Naive thymus-derived CD8-positive, alpha-beta T cell (primary cell): ENCODE results near the gene ARFRP1. TPM values are rescaled to one million over a fixed set of nuclear protein-coding genes. Genes with fewer than 3 reads are reported as not detected.

Experiments used
- ATAC-seq, 2 donors: fragments of 150-1000 bp; cut with Tn5 transposase in 1 of 2; sonication (Bioruptor Pico), chemical (Tn5 transposase) in 1 of 2; 1 replicate in 1 of 2; 2 replicates in 1 of 2; pipeline ENCODE4 v1.10.0; 2021; ENCODE audit warnings: mild to moderate bottlenecking in 2 of 2, moderate library complexity in 2 of 2
- POLR2A ChIA-PET: fragments of 350-600 bp; sonication (Branson Sonifier 250); formaldehyde crosslinking; loops from one replicate; lab custom pipeline; 2021; ENCODE audit warnings: antibody characterized with exemption; lab: Charles Lee
- DNase-seq, 10 donors: peaks; one replicate each; pipeline versions ENCODE4 v3.0.0 to v3.0.0-alpha.2; 2020 to 2022
- H3K27ac Mint-ChIP-seq, 10 donors: one replicate each; pipeline ENCODE4 v1.8.0; 2020 to 2022; ENCODE audit warnings: mild to moderate bottlenecking in 10 of 10, mixed read lengths in 10 of 10, moderate library complexity in 4 of 10, inconsistent platforms in 1 of 10
- H3K27me3 Mint-ChIP-seq, 5 donors: one replicate each; pipeline ENCODE4 v1.8.0; 2021 to 2022; ENCODE audit warnings: mixed read lengths in 5 of 5
- H3K36me3 Mint-ChIP-seq, 3 donors: one replicate each; pipeline ENCODE4 v1.8.0; 2020 to 2022; ENCODE audit warnings: mixed read lengths in 3 of 3, mild to moderate bottlenecking in 2 of 3, inconsistent platforms in 1 of 3
- H3K4me1 Mint-ChIP-seq, 4 donors: one replicate each; pipeline ENCODE4 v1.8.0; 2021 to 2022; ENCODE audit warnings: mixed read lengths in 4 of 4
- H3K4me3 Mint-ChIP-seq, 10 donors: one replicate each; pipeline ENCODE4 v1.8.0; 2020 to 2022; ENCODE audit warnings: mild to moderate bottlenecking in 10 of 10, mixed read lengths in 10 of 10, moderate library complexity in 6 of 10, inconsistent platforms in 1 of 10
- H3K9me3 Mint-ChIP-seq, 9 donors: one replicate each; pipeline ENCODE4 v1.8.0; 2020 to 2022; ENCODE audit warnings: mixed read lengths in 9 of 9, mild to moderate bottlenecking in 3 of 9, inconsistent platforms in 1 of 9, moderate library complexity in 1 of 9
- polyA plus RNA-seq, 3 donors: library from polyadenylated mRNA; unstranded; fragments of 300-500 nt; fragmentation: Illumina TruSeq; gene quantifications; one replicate each; pipeline ENCODE4 v1.2.3, GENCODE V29; 2021
- total RNA-seq, 8 experiments: library from RNA in 2 of 8; stranded (reverse) in 2 of 8; gene quantifications; one replicate each; pipeline ENCODE4 v1.2.3 and lab custom pipeline; 2021 to 2026

The ARFRP1 gene
- total and polyA plus RNA-seq, 5 experiments from 2014 or later = 60.1 to 108 (median 92.1) TPM

- H3K27ac Mint-ChIP-seq = peak overlapping the region in 2 of 10 donors; percentile 28 to 66
- POLR2A ChIA-PET = interaction anchor here (0.5 to 10.0 kb wide), 8 partner anchors 9 to 382 kb away, joined by 3 to 137 read pairs (median 4); partner anchors contain the start of genes ARFRP1 and ZGPAT
- no peak for DNase-seq
- H3K9me3 Mint-ChIP-seq = no peaks in the 10 kb centered on the region
- H3K4me1 Mint-ChIP-seq = peaks cover 0 to 6% (median 3%) of the 10 kb centered on the region in 4 donors
- H3K27me3 Mint-ChIP-seq = no peaks in the 10 kb centered on the region
- H3K36me3 Mint-ChIP-seq = peaks cover 0 to 11% (median 0%) of the 10 kb centered on the region in 3 donors
- ATAC-seq = no peak
- H3K4me3 Mint-ChIP-seq = peak overlapping the region; percentile 7 to 81 (median 64)
These were observed 34.1 kb upstream of the ARFRP1 start for GRCh38 chr20:63741676-63742380.

- DNase-seq = no peak
- peaks cover 0 to 11% (median 0%) of the 10 kb centered on the region in 3 donors for H3K36me3 Mint-ChIP-seq
- peaks cover under 1 to 10% (median 6%) of the 10 kb centered on the region in 4 donors for H3K4me1 Mint-ChIP-seq
- POLR2A ChIA-PET = interaction anchor here (0.5 to 10.0 kb wide), 10 partner anchors 9 to 383 kb away, joined by 3 to 137 read pairs (median 4); partner anchors contain the start of genes ARFRP1, RTEL1 and ZGPAT
- no peak for ATAC-seq
- H3K4me3 Mint-ChIP-seq = peak overlapping the region in 9 of 10 donors; percentile 7 to 81 (median 65)
- H3K27me3 Mint-ChIP-seq = no peaks in the 10 kb centered on the region
- peak overlapping the region in 4 of 10 donors; percentile 17 to 74 (median 67) for H3K27ac Mint-ChIP-seq
- no peaks in the 10 kb centered on the region for H3K9me3 Mint-ChIP-seq
These were observed 33.5 kb upstream of the ARFRP1 start for GRCh38 chr20:63741354-63741675.

DNA sequence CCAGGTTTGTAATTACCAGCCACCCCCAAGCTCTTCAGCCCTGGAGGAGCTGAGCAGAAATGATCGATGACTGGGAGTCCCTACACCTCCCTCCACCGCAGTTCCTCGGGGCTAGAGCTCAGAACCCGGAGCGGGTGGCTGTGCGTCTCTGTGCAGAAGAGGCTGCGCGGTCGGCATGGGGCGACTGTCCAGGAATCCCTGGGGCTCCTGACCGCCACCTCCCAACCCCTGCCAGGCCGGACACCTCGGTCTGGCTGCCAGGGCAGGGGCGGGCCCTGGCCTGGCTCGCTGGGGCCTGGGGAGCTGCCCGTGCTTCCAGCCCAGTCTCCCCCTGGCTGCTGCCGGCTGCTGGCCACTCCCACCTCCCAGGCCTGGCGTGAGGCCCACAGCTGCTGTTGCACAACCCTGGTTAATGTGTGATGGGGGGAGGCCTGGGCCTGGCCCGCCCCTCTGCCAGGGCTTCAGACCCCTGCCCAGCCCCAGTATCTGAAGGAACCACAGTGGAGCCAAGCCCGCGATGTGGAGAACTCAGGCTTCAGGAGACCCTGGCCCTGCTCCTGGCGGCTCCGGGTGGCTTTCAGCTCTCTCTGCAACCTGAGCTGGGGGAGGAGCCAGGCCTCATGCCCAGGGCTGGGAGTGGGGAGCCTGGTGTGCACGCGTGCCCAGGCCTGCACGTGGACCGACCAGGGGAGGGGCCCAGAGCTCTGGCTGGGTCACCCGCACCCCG lies 33.0 kb upstream of the ARFRP1 start:
- Mint-ChIP-seq H3K4me1 (peaks cover 6 to 14% (median 11%) of the 10 kb centered on the region in 4 donors), H3K9me3 (no peaks in the 10 kb centered on the region), H3K4me3 (peak overlapping the region; percentile 36 to 85 (median 65)), H3K27ac (peak overlapping the region in 6 of 10 donors; percentile 17 to 68 (median 48)), H3K27me3 (no peaks in the 10 kb centered on the region), H3K36me3 (peaks cover 0 to 15% (median 0%) of the 10 kb centered on the region in 3 donors)
- peak in 6 of 10 donors; percentile 30 to 62 (median 48) for DNase-seq
- POLR2A ChIA-PET = interaction anchor here (0.5 to 10.0 kb wide), 16 partner anchors 10 to 946 kb away, joined by 3 to 137 read pairs (median 4); partner anchors contain the start of genes ARFRP1, GMEB2, RTEL1 and ZGPAT
- peak; percentile 7 to 19 for ATAC-seq

- no peaks in the 10 kb centered on the region for H3K9me3 Mint-ChIP-seq
- POLR2A ChIA-PET = interaction anchor here (0.6 to 10.0 kb wide), 10 partner anchors 9 to 946 kb away, joined by 3 to 137 read pairs (median 4); partner anchors contain the start of genes ARFRP1, GMEB2, RTEL1 and ZGPAT
- peak overlapping the region; percentile 36 to 85 (median 60) for H3K4me3 Mint-ChIP-seq
- H3K27me3 Mint-ChIP-seq = no peaks in the 10 kb centered on the region
- H3K4me1 Mint-ChIP-seq = peaks cover 12 to 19% (median 16%) of the 10 kb centered on the region in 4 donors
- H3K36me3 Mint-ChIP-seq = peaks cover 0 to 15% (median 0%) of the 10 kb centered on the region in 3 donors
- ATAC-seq = peak; percentile 3 to 4
- H3K27ac Mint-ChIP-seq = peak overlapping the region in 5 of 10 donors; percentile 27 to 67 (median 46)
- DNase-seq = peak; percentile 33 to 79 (median 60)
These were observed 32.4 kb upstream of the ARFRP1 start for GRCh38 chr20:63740070-63740626.

- ATAC-seq = peak; percentile 15 to 25
- Mint-ChIP-seq H3K36me3 (peaks cover 0 to 15% (median 0%) of the 10 kb centered on the region in 3 donors), H3K27me3 (no peaks in the 10 kb centered on the region), H3K4me3 (peak within 1 kb of the TSS; percentile 36 to 95 (median 66)), H3K9me3 (no peaks in the 10 kb centered on the region), H3K4me1 (peaks cover 12 to 21% (median 19%) of the 10 kb centered on the region in 4 donors), H3K27ac (peak within 1 kb of the TSS in 5 of 10 donors; percentile 27 to 67 (median 52))
- POLR2A ChIA-PET = interaction anchor here (0.6 to 10.0 kb wide), 15 partner anchors 11 to 323 kb away, joined by 3 to 162 read pairs (median 6); partner anchors contain the start of genes ARFRP1, GMEB2, STMN3 and TCEA2
- DNase-seq = peak; percentile 50 to 80 (median 68)
These were observed 31.6 kb upstream of the ARFRP1 start, which contains the start of gene SLC2A4RG for GRCh38 chr20:63739130-63740069. TSS of gene SLC2A4RG (plus strand) at chr20:63739776. CDS start at chr20:63739913, 137 bp downstream.

GRCh38 chr20:63738687-63739129 lies 30.9 kb upstream of the ARFRP1 start:
- H3K4me1 Mint-ChIP-seq = peaks cover 17 to 27% (median 25%) of the 10 kb centered on the region in 4 donors
- H3K4me3 Mint-ChIP-seq = peak overlapping the region in 9 of 10 donors; percentile 14 to 95 (median 66)
- DNase-seq (peak in 6 of 10 donors; percentile 26 to 53 (median 45)), ATAC-seq (no peak)
- no peaks in the 10 kb centered on the region for H3K9me3 Mint-ChIP-seq
- peaks cover 0 to 18% (median 0%) of the 10 kb centered on the region in 3 donors for H3K36me3 Mint-ChIP-seq
- POLR2A ChIA-PET = interaction anchor here (0.6 to 10.0 kb wide), 15 partner anchors 11 to 324 kb away, joined by 3 to 162 read pairs (median 6); partner anchors contain the start of genes ARFRP1, GMEB2, STMN3 and TCEA2
- H3K27me3 Mint-ChIP-seq = no peaks in the 10 kb centered on the region
- H3K27ac Mint-ChIP-seq = peak overlapping the region in 5 of 10 donors; percentile 27 to 67 (median 52)

DNA sequence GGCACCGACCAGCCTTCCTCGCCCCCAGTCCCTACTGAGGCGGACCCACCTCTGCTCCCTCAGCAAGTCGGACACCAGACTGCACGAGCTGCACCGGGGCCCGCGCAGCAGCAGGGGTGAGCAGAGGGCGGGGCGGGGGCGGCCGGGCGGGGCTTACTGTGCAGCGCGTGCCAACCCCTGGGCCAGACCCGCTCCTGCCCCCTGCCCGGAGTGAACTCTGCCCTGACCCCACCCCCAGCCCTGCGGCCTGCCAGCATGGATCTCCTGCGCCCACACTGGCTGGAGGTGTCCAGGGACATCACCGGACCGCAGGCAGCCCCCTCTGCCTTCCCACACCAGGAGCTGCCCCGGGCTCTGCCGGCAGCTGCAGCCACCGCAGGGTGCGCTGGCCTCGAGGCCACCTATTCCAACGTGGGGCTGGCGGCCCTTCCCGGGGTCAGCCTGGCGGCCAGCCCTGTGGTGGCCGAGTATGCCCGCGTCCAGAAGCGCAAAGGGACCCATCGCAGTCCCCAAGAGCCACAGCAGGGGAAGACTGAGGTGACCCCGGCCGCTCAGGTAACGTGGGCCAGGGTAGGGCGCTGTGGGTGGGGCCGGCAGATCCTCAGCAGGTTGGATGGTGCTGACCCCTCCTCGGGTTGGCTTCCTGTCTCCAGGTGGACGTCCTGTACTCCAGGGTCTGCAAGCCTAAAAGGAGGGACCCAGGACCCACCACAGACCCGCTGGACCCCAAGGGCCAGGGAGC lies 30.3 kb upstream of the ARFRP1 start:
- H3K36me3 Mint-ChIP-seq = peaks cover 0 to 17% (median 0%) of the 10 kb centered on the region in 3 donors
- ATAC-seq = peak in 1 of 2 donors; percentile 12
- peak overlapping the region in 5 of 10 donors; percentile 27 to 67 (median 41) for H3K27ac Mint-ChIP-seq
- no peaks in the 10 kb centered on the region for H3K9me3 Mint-ChIP-seq
- POLR2A ChIA-PET = interaction anchor here (0.9 to 10.0 kb wide), 15 partner anchors 10 to 215 kb away, joined by 3 to 162 read pairs (median 10); partner anchors contain the start of genes ARFRP1, GMEB2, STMN3 and TPD52L2
- H3K4me3 Mint-ChIP-seq = peak overlapping the region; percentile 14 to 95 (median 60)
- peak in 7 of 10 donors; percentile 22 to 64 (median 53) for DNase-seq
- H3K4me1 Mint-ChIP-seq = peaks cover 17 to 30% (median 29%) of the 10 kb centered on the region in 4 donors
- no peaks in the 10 kb centered on the region for H3K27me3 Mint-ChIP-seq

DNA sequence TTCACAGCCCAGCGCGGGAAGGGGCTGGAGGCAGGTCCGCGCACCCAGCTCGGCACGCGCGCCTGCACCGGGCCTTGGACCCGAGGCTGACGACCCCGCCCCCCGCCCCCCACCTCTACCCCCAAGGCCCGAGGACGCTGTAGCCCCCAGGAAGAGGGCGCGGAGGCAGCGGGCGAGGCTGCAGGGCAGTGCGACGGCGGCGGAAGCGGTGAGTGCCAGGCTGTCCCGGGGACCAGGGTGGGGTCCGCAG lies 29.8 kb upstream of the ARFRP1 start:
- Mint-ChIP-seq H3K4me1 (peaks cover 17 to 30% (median 29%) of the 10 kb centered on the region in 4 donors), H3K4me3 (peak overlapping the region; percentile 83 to 95 (median 90)), H3K27ac (peak overlapping the region in 2 of 10 donors; percentile 89 to 95), H3K36me3 (peaks cover 0 to 16% (median 0%) of the 10 kb centered on the region in 3 donors), H3K27me3 (no peaks in the 10 kb centered on the region), H3K9me3 (no peaks in the 10 kb centered on the region)
- ATAC-seq (no peak), DNase-seq (no peak)
- POLR2A ChIA-PET = interaction anchor here (1.1 to 10.0 kb wide), 20 partner anchors 10 to 219 kb away, joined by 3 to 162 read pairs (median 10); partner anchors contain the start of genes ARFRP1, GMEB2, PPDPF and RTEL1

DNA sequence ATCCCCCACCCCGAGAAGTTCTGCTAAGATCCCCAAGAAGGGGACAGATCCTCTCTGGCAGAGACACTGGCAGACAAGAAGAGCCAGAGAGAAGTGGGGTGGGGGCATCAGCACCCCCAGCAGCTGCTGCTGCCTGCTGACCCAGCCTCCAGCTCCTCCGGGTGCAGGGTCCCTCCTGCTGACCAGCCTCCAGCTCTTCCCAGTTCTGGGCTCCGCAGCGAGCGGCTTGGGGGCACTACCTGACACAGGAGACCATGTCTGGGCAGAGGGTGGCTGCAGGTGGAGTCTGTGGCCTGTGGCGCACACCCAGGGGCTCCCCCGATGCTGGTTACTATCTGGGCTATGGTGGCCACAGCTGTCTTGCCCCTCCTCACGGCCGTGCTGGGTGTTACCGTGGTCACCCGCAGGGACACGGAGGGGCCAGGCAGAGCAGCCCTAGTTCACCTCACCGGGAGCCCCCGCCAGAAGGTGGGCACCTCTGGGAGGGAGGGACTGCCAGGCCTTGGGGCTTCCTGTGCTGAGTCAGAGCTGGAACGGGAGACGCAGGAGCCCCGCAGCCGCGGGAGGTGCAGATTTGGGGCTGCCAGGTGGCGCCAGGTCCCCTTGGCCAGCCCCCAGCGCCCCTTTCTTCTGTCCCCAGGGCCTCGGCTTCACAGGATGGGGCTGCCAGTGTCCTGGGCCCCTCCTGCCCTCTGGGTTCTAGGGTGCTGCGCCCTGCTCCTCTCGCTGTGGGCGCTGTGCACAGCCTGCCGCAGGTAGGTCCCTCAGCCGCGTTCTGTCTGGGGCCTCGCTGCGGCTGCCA lies 29.3 kb upstream of the ARFRP1 start:
- H3K4me1 Mint-ChIP-seq = peaks cover 17 to 30% (median 29%) of the 10 kb centered on the region in 4 donors
- no peaks in the 10 kb centered on the region for H3K9me3 Mint-ChIP-seq
- no peaks in the 10 kb centered on the region for H3K27me3 Mint-ChIP-seq
- peak overlapping the region; percentile 83 to 95 (median 90) for H3K4me3 Mint-ChIP-seq
- DNase-seq = peak; percentile 45 to 81 (median 64)
- peak overlapping the region; percentile 81 to 97 (median 94) for H3K27ac Mint-ChIP-seq
- peak; percentile 37 to 42 for ATAC-seq
- POLR2A ChIA-PET = interaction anchor here (0.5 to 10.0 kb wide), 35 partner anchors 8 to 321 kb away, joined by 3 to 162 read pairs (median 6); partner anchors contain the start of genes ARFRP1, GMEB2, PPDPF and PRPF6
- H3K36me3 Mint-ChIP-seq = peaks cover 0 to 16% (median 0%) of the 10 kb centered on the region in 3 donors
